HG03066 (cell line): Measurements from ENCODE around the gene OOSP3.

Experiments
- ATAC-seq: cut with Tn5 transposase; IDR thresholded peaks from one replicate; pipeline ENCODE4 v1.9.1; 2021; ENCODE audit warnings: low read depth; ENCODE audit not compliant: unreplicated experiment

Gene OOSP3

DNA sequence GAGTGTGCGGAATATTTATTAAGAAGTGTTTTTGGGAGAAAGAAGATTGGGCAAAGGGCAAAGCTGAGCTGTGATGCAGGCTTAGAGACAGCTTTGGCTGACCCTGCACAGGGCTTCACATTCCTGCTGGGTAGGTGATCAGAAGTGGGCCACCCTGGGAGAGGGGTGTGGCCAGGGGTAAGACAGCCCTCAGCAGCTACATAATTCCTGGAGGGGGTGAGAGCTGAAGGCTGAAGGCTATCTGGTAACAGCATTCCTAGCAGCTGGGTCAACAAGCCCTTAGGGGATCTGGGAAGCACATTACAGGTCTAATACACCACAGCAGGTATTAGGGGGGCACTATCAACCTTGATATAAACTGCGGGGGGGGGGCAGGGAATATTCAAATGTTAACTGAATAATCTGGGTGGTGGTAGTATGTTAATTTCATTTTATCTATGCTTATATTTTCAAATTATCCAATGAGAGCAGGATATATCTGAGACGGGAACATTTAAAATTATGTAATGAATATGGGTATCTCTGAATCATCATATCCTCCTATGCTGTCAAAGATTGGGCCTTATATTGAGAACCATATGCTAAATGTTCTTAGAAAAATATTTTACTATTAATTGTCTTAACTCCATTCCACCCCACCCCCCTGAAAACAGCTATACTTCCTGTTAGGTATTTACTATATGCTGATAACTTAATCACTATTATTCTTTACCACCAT lies 65.6 kb downstream of the OOSP3 start:
- no peak for ATAC-seq

DNA sequence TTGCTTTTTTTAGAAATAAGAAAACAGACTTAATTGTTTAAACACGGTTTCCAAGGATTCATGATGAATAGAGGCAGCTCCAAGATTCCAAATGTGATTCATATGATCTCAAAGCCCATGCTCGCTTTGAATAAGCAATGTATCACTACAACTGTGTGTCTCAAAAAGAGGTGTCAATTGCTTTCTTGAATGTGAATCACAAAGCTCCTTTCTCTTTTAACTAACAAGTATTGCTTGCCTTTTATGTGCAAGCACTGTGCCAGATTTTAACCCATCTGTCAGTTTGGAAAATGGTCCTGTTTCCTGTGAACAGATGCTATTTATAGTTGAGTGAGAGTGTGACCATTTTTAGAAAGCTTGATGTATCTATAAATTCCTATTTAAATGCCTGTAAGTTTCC lies 66.1 kb downstream of the OOSP3 start:
- no peak for ATAC-seq
